HepG2 (cell line): Measurements from ENCODE around the gene ROBO2. TPM values are rescaled to one million over a fixed set of nuclear protein-coding genes. Genes with fewer than 3 reads are reported as not detected.

Source experiments
- ATAC-seq: fragments of 200-7000 bp; cut with Tn5 transposase; 3 replicates; pipeline ENCODE4 v1.9.1; 2020; ENCODE audit warnings: mild to moderate bottlenecking, moderate library complexity
- BruUV-seq: library from RNA; stranded (reverse); fragments of 400-500 nt; replicated peaks from 2 replicates; lab custom pipeline; 2021; lab: Mats Ljungman, UMichigan
- CTCF ChIA-PET: fragments of 300-600 bp; formaldehyde crosslinking; extraction: SDS; loops from one replicate; lab custom pipeline; 2021; ENCODE audit warnings: low total read pairs, inconsistent platforms, low intra/inter-chr PET ratio; lab: Yijun Ruan, JAX
- POLR2A ChIA-PET: fragments of 350-600 bp; sonication (Branson Sonifier 250); formaldehyde crosslinking; loops from one replicate; lab custom pipeline; 2020; ENCODE audit warnings: antibody characterized with exemption, inconsistent platforms; lab: Yijun Ruan, JAX
- DNase-seq: peaks from one replicate; pipeline ENCODE4 v3.0.0-alpha.2; 2015; ENCODE audit warnings: low spot score
- FAIRE-seq: peaks from 3 replicates; lab custom pipeline; 2011; peaks lifted over from hg19 to GRCh38; lab: Jason Lieb, UNC
- H2AFZ ChIP-seq: one replicate; pipeline ENCODE4 v1.6.1; 2011; ENCODE audit warnings: low read length, inconsistent platforms
- H3K27ac ChIP-seq: fragments of 300-600 bp; 3 replicates; pipeline ENCODE4 v1.8.0; 2011; ENCODE audit warnings: mixed run types, mild to moderate bottlenecking, mixed read lengths, low read length, inconsistent platforms; ENCODE audit not compliant: insufficient read depth; ENCODE audit errors: extremely low read length
- H3K27me3 ChIP-seq, 2 experiments: fragments of 200-600 bp in 1 of 2; 2 replicates in 1 of 2; 3 replicates in 1 of 2; pipeline versions ENCODE4 v1.6.0 to v1.8.0; 2011; ENCODE audit warnings: low read length in 2 of 2, mild to moderate bottlenecking in 2 of 2, moderate library complexity in 2 of 2, inconsistent platforms in 1 of 2; ENCODE audit not compliant: insufficient read depth in 2 of 2, control insufficient read depth in 1 of 2
- H3K36me3 ChIP-seq, 2 experiments: fragments of 200-600 bp in 1 of 2; replicated peaks in 1 of 2; 2 replicates in 1 of 2; 3 replicates in 1 of 2; pipeline versions ENCODE4 v1.5.1 to v1.8.0; 2011; ENCODE audit warnings: low read length in 2 of 2, inconsistent platforms in 1 of 2; ENCODE audit not compliant: insufficient read depth in 2 of 2, control insufficient read depth in 1 of 2
- H3K4me1 ChIP-seq: 2 replicates; pipeline ENCODE4 v1.5.1; 2012; ENCODE audit warnings: low read length, inconsistent platforms; ENCODE audit not compliant: insufficient read depth
- H3K4me2 ChIP-seq: 2 replicates; pipeline ENCODE4 v1.6.0; 2011; ENCODE audit warnings: low read depth, low read length, inconsistent platforms
- H3K4me3 ChIP-seq, 3 experiments: fragments of 200-600 bp in 1 of 3; sonication (generic), shearing (Covaris generic) in 1 of 3; replicated peaks in 1 of 3; 2 replicates each; pipeline ENCODE4 v1.5.1; 2011 to 2016; ENCODE audit warnings: low read length in 3 of 3, inconsistent platforms in 2 of 3, low read depth in 2 of 3, mild to moderate bottlenecking in 2 of 3, control low read depth in 1 of 3, mixed read lengths in 1 of 3; ENCODE audit not compliant: insufficient read depth in 1 of 3
- H3K79me2 ChIP-seq: one replicate; pipeline ENCODE4 v1.6.1; 2011; ENCODE audit warnings: low read length, inconsistent platforms; ENCODE audit not compliant: insufficient read depth
- H3K9ac ChIP-seq: 2 replicates; pipeline ENCODE4 v1.6.0; 2011; ENCODE audit warnings: mild to moderate bottlenecking, low read depth, low read length, inconsistent platforms; ENCODE audit not compliant: insufficient read depth
- H3K9me3 ChIP-seq: 2 replicates; pipeline ENCODE4 v1.5.1; 2012; ENCODE audit warnings: mild to moderate bottlenecking, low read length
- H4K20me1 ChIP-seq: 2 replicates; pipeline ENCODE4 v1.6.0; 2011; ENCODE audit warnings: inconsistent platforms, mild to moderate bottlenecking, low read length, moderate library complexity; ENCODE audit not compliant: insufficient read depth
- ATAD3A ChIP-seq: sonication (generic); formaldehyde crosslinking; IDR thresholded peaks from 2 replicates; pipeline ENCODE4 v1.4.0; 2020; ENCODE audit warnings: missing genetic modification reagents
- CHCHD3 ChIP-seq: sonication (generic); formaldehyde crosslinking; IDR thresholded peaks from 2 replicates; pipeline ENCODE4 v1.8.0; 2022; ENCODE audit warnings: mild to moderate bottlenecking, missing genetic modification reagents, moderate library complexity
- MED8 ChIP-seq: sonication (generic); formaldehyde crosslinking; IDR thresholded peaks from 2 replicates; pipeline ENCODE4 v1.8.1; 2023; ENCODE audit warnings: mild to moderate bottlenecking, missing genetic modification reagents; ENCODE audit not compliant: insufficient replicate concordance
- NPAS2 ChIP-seq: sonication (generic); formaldehyde crosslinking; IDR thresholded peaks from 2 replicates; pipeline ENCODE4 v1.8.0; 2022; ENCODE audit warnings: mild to moderate bottlenecking, missing genetic modification reagents, borderline replicate concordance
- RFX5 ChIP-seq: IDR thresholded peaks from 2 replicates; pipeline ENCODE4 v1.6.1; 2011; ENCODE audit warnings: low read depth, low read length, improper control_type of control experiment
- SMARCE1 ChIP-seq: fragments of 450-650 bp; IDR thresholded peaks from 2 replicates; pipeline ENCODE4 v1.6.1; 2017; ENCODE audit warnings: borderline replicate concordance
- SRSF1 ChIP-seq: fragments of 200-400 bp; formaldehyde crosslinking; optimal IDR thresholded peaks from 2 replicates; pipeline ENCODE3; 2017; ENCODE audit warnings: mild to moderate bottlenecking, low read depth, low read length, moderate library complexity
- SRSF9 ChIP-seq: fragments of 200-400 bp; formaldehyde crosslinking; IDR thresholded peaks from 2 replicates; pipeline ENCODE4 v1.6.1; 2018; ENCODE audit warnings: borderline replicate concordance, mild to moderate bottlenecking, low read depth, low read length; ENCODE audit not compliant: insufficient read depth, poor library complexity, severe bottlenecking
- STAT5B ChIP-seq: sonication (generic); formaldehyde crosslinking; IDR thresholded peaks from 2 replicates; pipeline ENCODE4 v1.4.0; 2020; ENCODE audit warnings: missing genetic modification reagents
- SUZ12 ChIP-seq: fragments of 150-350 bp; IDR thresholded peaks from 2 replicates; pipeline ENCODE4 v1.6.1; 2014; ENCODE audit warnings: low read depth, low read length
- U2AF2 ChIP-seq: fragments of 200-400 bp; formaldehyde crosslinking; IDR thresholded peaks from 2 replicates; pipeline ENCODE4 v1.6.1; 2017; ENCODE audit warnings: low read depth, mild to moderate bottlenecking, low read length
- ZKSCAN1 ChIP-seq: fragments of 150-350 bp; IDR thresholded peaks from 2 replicates; pipeline ENCODE4 v1.6.1; 2014; ENCODE audit warnings: low read length
- ZKSCAN5 ChIP-seq: sonication (generic); formaldehyde crosslinking; IDR thresholded peaks from 2 replicates; pipeline ENCODE4 v1.5.1; 2020; ENCODE audit warnings: mild to moderate bottlenecking, missing genetic modification reagents
- ZNF24 ChIP-seq: fragments of 450-650 bp; IDR thresholded peaks from 2 replicates; pipeline ENCODE4 v1.6.1; 2017; ENCODE audit warnings: antibody characterized with exemption, mild to moderate bottlenecking
- ZNF282 ChIP-seq: fragments of 450-650 bp; IDR thresholded peaks from 2 replicates; pipeline ENCODE4 v1.6.1; 2018; ENCODE audit not compliant: partially characterized antibody
- ZNF567 ChIP-seq: sonication (generic); formaldehyde crosslinking; IDR thresholded peaks from 2 replicates; pipeline ENCODE4 v1.8.1; 2023; ENCODE audit warnings: mild to moderate bottlenecking, missing genetic modification reagents, borderline replicate concordance
- ZNF850 ChIP-seq: sonication (generic); formaldehyde crosslinking; conservative IDR thresholded peaks from 2 replicates; pipeline ENCODE4 v1.9.0; 2021; ENCODE audit warnings: mild to moderate bottlenecking, missing genetic modification reagents
- WGBS: methylation state at CpG from one replicate; pipeline ENCODE4 v1.1.6; 2017; ENCODE audit warnings: low lambda C conversion rate; 5-methylcytosine and 5-hydroxymethylcytosine counted together
- in situ Hi-C: cut with HindIII; loops from 2 replicates; pipeline ENCODE4 v1.10.0; 2017; ENCODE audit warnings: low pct_unique_long_range_greater_than_20kb; ENCODE audit not compliant: extremely low pct_ligation_motif_present
- intact Hi-C: fragments of 100-400 bp; cut with micrococcal nuclease; formaldehyde crosslinking; loops from one replicate; pipeline ENCODE4 v1.10.0; 2022; ENCODE audit not compliant: unreplicated experiment
- polyA plus RNA-seq, 8 experiments: library from polyadenylated mRNA; depleted of rRNA in 3 of 8; stranded (reverse) in 7 of 8; unstranded in 1 of 8; fragments of >200 nt; fragmentation: Illumina TruSeq in 4 of 8; extraction: Trizol in 4 of 8; gene quantifications; 2 replicates each; pipeline versions ENCODE4 v1.2.1 to v1.2.3, GENCODE V29; 2011 to 2016; ENCODE audit warnings: low read depth in 4 of 8, missing spikeins in 1 of 8, mixed read lengths in 1 of 8; ENCODE audit not compliant: insufficient read depth in 1 of 8
- total RNA-seq, 5 experiments: library from RNA; depleted of rRNA; stranded (reverse); fragments of >200 nt; fragmentation: Illumina TruSeq; extraction: Trizol; gene quantifications; 2 replicates each; pipeline ENCODE4 v1.2.3, GENCODE V29; 2016; ENCODE audit warnings: low read depth in 1 of 5
- TF ChIP-seq, protein P1 (sequence below): sonication (generic); formaldehyde crosslinking; IDR thresholded peaks from 2 replicates; pipeline ENCODE4 v1.5.0; 2020; ENCODE audit warnings: mild to moderate bottlenecking, missing genetic modification reagents, borderline replicate concordance
- TF ChIP-seq, protein P2 (sequence below): sonication (generic); formaldehyde crosslinking; IDR thresholded peaks from 2 replicates; pipeline ENCODE4 v1.8.0; 2023; ENCODE audit warnings: mild to moderate bottlenecking, missing genetic modification reagents

ROBO2 gene
- total and polyA plus RNA-seq, 2 of the 13 experiments (the other 11 are each of a cell fraction or from before 2014, with no cell fraction given), result not detected

DNA sequence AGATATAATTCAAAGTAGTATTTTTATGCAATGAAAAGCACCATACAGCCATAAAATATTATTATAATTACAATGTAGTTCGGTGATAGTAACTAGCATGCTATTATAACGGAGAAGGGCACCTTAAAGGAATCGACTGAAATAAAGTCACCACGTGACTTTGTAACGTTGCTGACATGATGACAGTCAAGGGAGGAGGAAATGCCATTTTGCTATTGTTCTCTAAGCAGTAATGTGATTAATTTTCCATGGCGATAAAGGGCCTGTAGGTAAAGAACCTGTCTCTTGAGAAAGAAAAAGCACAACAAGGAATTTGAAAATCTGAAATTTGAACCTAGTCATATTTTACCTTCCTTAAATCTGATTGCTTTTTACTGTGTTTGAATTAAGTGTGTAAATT, 526.2 kb downstream of the ROBO2 start:
- BruUV-seq, result no TSS peak
- CTCF ChIA-PET, result no interaction called here
- no peak for FAIRE-seq

DNA sequence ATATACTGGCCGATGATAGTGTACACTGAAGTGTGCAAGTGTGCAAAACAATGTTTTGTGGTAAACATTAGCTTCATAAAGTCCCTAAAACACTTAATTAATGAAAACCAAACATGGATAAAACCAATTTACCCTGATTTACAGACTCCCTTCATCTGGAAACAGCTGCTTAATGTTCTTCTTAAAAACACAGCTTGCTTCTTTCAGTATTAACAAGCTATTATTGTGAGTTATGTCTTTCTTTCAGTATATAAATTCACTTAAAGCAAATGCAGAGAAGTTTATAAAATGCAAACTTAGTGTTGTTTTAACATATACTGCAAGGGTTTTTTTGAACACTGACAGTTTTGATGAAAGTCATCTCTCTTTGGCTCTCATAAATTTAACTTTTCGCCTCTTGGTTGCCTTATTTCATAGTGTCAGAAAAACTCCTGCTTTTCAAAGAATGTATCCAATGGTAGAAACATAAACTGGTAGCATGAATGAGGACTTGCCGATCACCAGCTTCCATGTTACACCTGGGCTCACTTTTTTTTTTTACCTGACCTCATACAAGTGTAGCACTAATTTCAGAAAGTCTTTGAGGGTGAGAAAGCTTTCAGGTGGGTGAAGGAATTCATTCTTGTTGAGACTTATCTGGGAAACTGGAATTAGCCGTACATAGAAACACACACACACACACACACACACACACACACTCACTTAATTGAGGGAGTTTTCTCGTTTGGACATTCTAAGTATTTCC, 532.2 kb downstream of the ROBO2 start:
- FAIRE-seq, result no peak
- Histone ChIP-seq H3K4me1 (no peaks in the 10 kb centered on the region), H3K79me2 (no peaks in the 10 kb centered on the region), H4K20me1 (no peaks in the 10 kb centered on the region), H3K4me2 (no peak overlapping the region), H3K4me3 (no peak overlapping the region), H3K9ac (no peak overlapping the region), H3K36me3 (no peaks in the 10 kb centered on the region), H3K27ac (no peak overlapping the region), H2AFZ (no peak overlapping the region), H3K27me3 (no peaks in the 10 kb centered on the region), H3K9me3 (no peaks in the 10 kb centered on the region)
- BruUV-seq, result no TSS peak
- in situ Hi-C loops, result no loop called here
- ChIA-PET POLR2A (no interaction called here), CTCF (no interaction called here)
- DNase-seq, result no peak
- no peak for ATAC-seq
- WGBS, result 19% methylated on average over 5 of the region's 5 CpGs
- intact Hi-C loops, result no loop called here
- TF ChIP-seq ZNF850 (CRISPR knock-in tag), result no peak
- no peak for TF ChIP-seq ZNF282
- TF ChIP-seq CHCHD3 (CRISPR knock-in tag), result no peak
- TF ChIP-seq SMARCE1, result no peak
- TF ChIP-seq, protein P1, sequence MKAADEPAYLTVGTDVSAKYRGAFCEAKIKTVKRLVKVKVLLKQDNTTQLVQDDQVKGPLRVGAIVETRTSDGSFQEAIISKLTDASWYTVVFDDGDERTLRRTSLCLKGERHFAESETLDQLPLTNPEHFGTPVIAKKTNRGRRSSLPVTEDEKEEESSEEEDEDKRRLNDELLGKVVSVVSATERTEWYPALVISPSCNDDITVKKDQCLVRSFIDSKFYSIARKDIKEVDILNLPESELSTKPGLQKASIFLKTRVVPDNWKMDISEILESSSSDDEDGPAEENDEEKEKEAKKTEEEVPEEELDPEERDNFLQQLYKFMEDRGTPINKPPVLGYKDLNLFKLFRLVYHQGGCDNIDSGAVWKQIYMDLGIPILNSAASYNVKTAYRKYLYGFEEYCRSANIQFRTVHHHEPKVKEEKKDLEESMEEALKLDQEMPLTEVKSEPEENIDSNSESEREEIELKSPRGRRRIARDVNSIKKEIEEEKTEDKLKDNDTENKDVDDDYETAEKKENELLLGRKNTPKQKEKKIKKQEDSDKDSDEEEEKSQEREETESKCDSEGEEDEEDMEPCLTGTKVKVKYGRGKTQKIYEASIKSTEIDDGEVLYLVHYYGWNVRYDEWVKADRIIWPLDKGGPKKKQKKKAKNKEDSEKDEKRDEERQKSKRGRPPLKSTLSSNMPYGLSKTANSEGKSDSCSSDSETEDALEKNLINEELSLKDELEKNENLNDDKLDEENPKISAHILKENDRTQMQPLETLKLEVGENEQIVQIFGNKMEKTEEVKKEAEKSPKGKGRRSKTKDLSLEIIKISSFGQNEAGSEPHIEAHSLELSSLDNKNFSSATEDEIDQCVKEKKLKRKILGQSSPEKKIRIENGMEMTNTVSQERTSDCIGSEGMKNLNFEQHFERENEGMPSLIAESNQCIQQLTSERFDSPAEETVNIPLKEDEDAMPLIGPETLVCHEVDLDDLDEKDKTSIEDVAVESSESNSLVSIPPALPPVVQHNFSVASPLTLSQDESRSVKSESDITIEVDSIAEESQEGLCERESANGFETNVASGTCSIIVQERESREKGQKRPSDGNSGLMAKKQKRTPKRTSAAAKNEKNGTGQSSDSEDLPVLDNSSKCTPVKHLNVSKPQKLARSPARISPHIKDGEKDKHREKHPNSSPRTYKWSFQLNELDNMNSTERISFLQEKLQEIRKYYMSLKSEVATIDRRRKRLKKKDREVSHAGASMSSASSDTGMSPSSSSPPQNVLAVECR, result no peak
- no peak for TF ChIP-seq U2AF2
- TF ChIP-seq SRSF1, result no peak
- TF ChIP-seq, protein P2, sequence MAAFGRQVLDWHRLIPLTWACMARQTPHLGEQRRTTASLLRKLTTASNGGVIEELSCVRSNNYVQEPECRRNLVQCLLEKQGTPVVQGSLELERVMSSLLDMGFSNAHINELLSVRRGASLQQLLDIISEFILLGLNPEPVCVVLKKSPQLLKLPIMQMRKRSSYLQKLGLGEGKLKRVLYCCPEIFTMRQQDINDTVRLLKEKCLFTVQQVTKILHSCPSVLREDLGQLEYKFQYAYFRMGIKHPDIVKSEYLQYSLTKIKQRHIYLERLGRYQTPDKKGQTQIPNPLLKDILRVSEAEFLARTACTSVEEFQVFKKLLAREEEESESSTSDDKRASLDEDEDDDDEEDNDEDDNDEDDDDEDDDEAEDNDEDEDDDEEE (CRISPR knock-in tag), result no peak
- no peak for TF ChIP-seq ZKSCAN5 (CRISPR knock-in tag)
- TF ChIP-seq ZKSCAN1, result no peak

More for the DNA sequence above, 526.2 kb downstream of the ROBO2 start:
- Histone ChIP-seq H3K4me1 (no peaks in the 10 kb centered on the region), H3K9me3 (no peaks in the 10 kb centered on the region), H3K4me3 (no peak overlapping the region), H3K27me3 (no peaks in the 10 kb centered on the region), H3K36me3 (no peaks in the 10 kb centered on the region), H2AFZ (no peak overlapping the region), H3K79me2 (no peaks in the 10 kb centered on the region), H3K27ac (no peak overlapping the region), H4K20me1 (no peaks in the 10 kb centered on the region), H3K4me2 (no peak overlapping the region), H3K9ac (no peak overlapping the region)
- intact Hi-C loops (no loop called here), in situ Hi-C loops (no loop called here)
- TF ChIP-seq SRSF9 (no peak), ZNF567 (CRISPR knock-in tag) (no peak), ZNF24 (no peak), NPAS2 (CRISPR knock-in tag) (no peak), MED8 (no peak), SRSF1 (no peak), RFX5 (no peak), STAT5B (CRISPR knock-in tag) (no peak), ATAD3A (CRISPR knock-in tag) (no peak), SUZ12 (no peak)
- no peak for ATAC-seq
- WGBS, result 24% methylated on average over 6 of the region's 6 CpGs
- DNase-seq, result no peak
- POLR2A ChIA-PET, result no interaction called here
